Right lobe of liver (tissue), 6 donors: ENCODE results near the gene SYCE1L. TPM values are rescaled to one million over a fixed set of nuclear protein-coding genes. Genes with fewer than 3 reads are reported as not detected.
"Not testable (repeated sequence)": the region's sequence is repeated elsewhere in the genome, so short reads cannot be mapped to it uniquely, and the experiment has no call there.

ENCODE experiments used
- ATAC-seq, 4 donors: fragments of 200-7000 bp; cut with Tn5 transposase; one replicate each; pipeline ENCODE4 v1.9.1; 2020; ENCODE audit warnings: mild to moderate bottlenecking in 4 of 4, moderate library complexity in 4 of 4
- DNase-seq, 3 donors: peaks; one replicate each; pipeline ENCODE4 v3.0.0-alpha.2; 2020
- H3K27ac ChIP-seq, 3 donors: fragments of 200-600 bp; one replicate each; pipeline ENCODE4 v1.8.0; 2022
- H3K27me3 ChIP-seq, 2 donors: fragments of 200-600 bp; one replicate each; pipeline ENCODE4 v1.8.0; 2022
- H3K36me3 ChIP-seq, 4 donors: fragments of 200-600 bp; sonication (generic) in 1 of 4; one replicate each; pipeline versions ENCODE4 v1.5.1 to v1.8.0; 2017 to 2022; ENCODE audit warnings: control low read depth in 1 of 4
- H3K4me1 ChIP-seq, 4 donors: fragments of 200-600 bp; sonication (generic) in 1 of 4; one replicate each; pipeline versions ENCODE4 v1.5.1 to v1.8.0; 2017 to 2022; ENCODE audit warnings: control low read depth in 1 of 4
- H3K4me3 ChIP-seq, 3 donors: fragments of 200-600 bp; one replicate each; pipeline ENCODE4 v1.8.0; 2022
- H3K9me3 ChIP-seq, 4 donors: fragments of 200-600 bp; sonication (generic) in 1 of 4; one replicate each; pipeline versions ENCODE4 v1.5.1 to v1.8.0; 2017 to 2022; ENCODE audit warnings: control low read depth in 1 of 4
- CTCF ChIP-seq, 4 donors: fragments of 200-600 bp in 3 of 4; fragments of 450-650 bp in 1 of 4; IDR thresholded peaks; one replicate each; pipeline versions ENCODE4 v1.5.1 to v1.8.0; 2016 to 2022; ENCODE audit warnings: antibody characterized with exemption in 4 of 4, mild to moderate bottlenecking in 2 of 4
- POLR2A ChIP-seq: fragments of 450-650 bp; IDR thresholded peaks from one replicate; pipeline ENCODE4 v1.6.1; 2017; ENCODE audit warnings: antibody characterized with exemption, mild to moderate bottlenecking
- WGBS: methylation state at CpG from one replicate; pipeline ENCODE4 v1.1.6; 2018; ENCODE audit warnings: low coverage, low lambda C conversion rate; ENCODE audit not compliant: insufficient coverage; ENCODE audit errors: missing lambda C conversion rate; 5-methylcytosine and 5-hydroxymethylcytosine counted together
- intact Hi-C, 2 donors: fragments of 100-400 bp; cut with DNase I; formaldehyde crosslinking; loops; one replicate each; pipeline versions ENCODE4 v1.11.2 to v1.14.1; 2022
- long read RNA-seq: library from polyadenylated mRNA; unstranded; transcript quantifications from one replicate; pipeline ENCODE4 v2.0.0, GENCODE V29; 2019
- total RNA-seq, 6 experiments: library from RNA; depleted of rRNA in 2 of 6; stranded (reverse); fragments of >200 nt in 2 of 6; fragmentation: NEBNext Ultra II Directional in 3 of 6; extraction: Animal tissue kit (Norgen Biotek cat#: 25700) in 3 of 6; gene quantifications; one replicate each; pipeline versions ENCODE4 v1.1.0 to v1.2.4, GENCODE V29; 2016 to 2023
- donor health status: DM: no; HTN: yes; CAD: no.
- donor health status: DM: no; HTN: no; CAD: no.
- donor health status: DM: no; HTN: no; CAD: no.
- donor health status: DM: no; HTN: yes; CAD: no.
- donor health status: DM: no; HTN: yes; CAD: no.

SYCE1L gene
- 1 to 10 TPM in 5 of 6 experiments, not detected in 1; 1.1 to 2.2 (median 1.4) TPM for total RNA-seq
- long read RNA-seq, partial matches to known transcripts = 1 of 1 reads
- long read RNA-seq, other reads (novel, unspliced or antisense) = 0 of 1 reads

DNA sequence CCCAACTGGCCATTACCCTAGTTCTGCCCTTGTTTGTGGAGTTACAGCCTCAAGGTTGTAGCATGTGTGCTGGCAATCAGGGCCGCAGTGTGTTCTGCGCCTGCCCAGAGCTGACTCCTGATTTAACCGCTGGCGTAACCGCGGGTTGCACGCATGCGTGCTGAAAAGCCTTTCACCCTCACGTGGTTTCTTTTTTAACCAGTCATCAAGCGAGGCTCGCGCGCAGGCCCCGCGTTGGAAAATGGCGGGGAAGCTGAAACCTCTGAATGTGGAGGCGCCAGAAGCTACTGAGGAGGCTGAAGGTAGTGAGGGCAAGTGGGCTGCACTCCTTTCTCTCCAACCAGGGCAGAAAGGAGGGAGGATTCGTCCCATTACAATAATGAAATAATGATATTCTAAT lies at the start of gene SYCE1L:
SYCE1L (plus strand) TSS at position 198 of the 400 bp plus-strand sequence; CDS start at position 242, 44 bp downstream.
- H3K4me1 ChIP-seq = no peaks in the 10 kb centered on the region
- peaks cover 0 to 3% (median 0%) of the 10 kb centered on the region in 4 donors for H3K9me3 ChIP-seq
- H3K27ac ChIP-seq = no peak within 1 kb of the TSS
- TF ChIP-seq POLR2A = no peak
- TF ChIP-seq CTCF (IDR thresholded peaks at IDR 0.05) = no peak
- no peak within 1 kb of the TSS for H3K4me3 ChIP-seq
- intact Hi-C loops = no loop called here
- ATAC-seq = no peak
- DNase-seq = no peak
- 94% methylated on average over 18 of the region's 18 CpGs for WGBS
- no peaks in the 10 kb centered on the region for H3K27me3 ChIP-seq
- peaks cover 0 to 53% (median 17%) of the 10 kb centered on the region in 4 donors for H3K36me3 ChIP-seq

- DNase-seq (no peak), ATAC-seq (no peak)
- Histone ChIP-seq H3K9me3 (no peaks in the 10 kb centered on the region), H3K27me3 (no peaks in the 10 kb centered on the region), H3K4me3 (no peak overlapping the region), H3K36me3 (no peaks in the 10 kb centered on the region), H3K4me1 (no peaks in the 10 kb centered on the region), H3K27ac (no peak overlapping the region)
- WGBS = 35% methylated on average over 2 of the region's 3 CpGs
- TF ChIP-seq POLR2A = no peak
- TF ChIP-seq CTCF (IDR thresholded peaks at IDR 0.05) = no peak
- intact Hi-C loops = no loop called here
Measured at GRCh38 chr16:77157346-77158058, 41.7 kb upstream of the SYCE1L start.

DNA sequence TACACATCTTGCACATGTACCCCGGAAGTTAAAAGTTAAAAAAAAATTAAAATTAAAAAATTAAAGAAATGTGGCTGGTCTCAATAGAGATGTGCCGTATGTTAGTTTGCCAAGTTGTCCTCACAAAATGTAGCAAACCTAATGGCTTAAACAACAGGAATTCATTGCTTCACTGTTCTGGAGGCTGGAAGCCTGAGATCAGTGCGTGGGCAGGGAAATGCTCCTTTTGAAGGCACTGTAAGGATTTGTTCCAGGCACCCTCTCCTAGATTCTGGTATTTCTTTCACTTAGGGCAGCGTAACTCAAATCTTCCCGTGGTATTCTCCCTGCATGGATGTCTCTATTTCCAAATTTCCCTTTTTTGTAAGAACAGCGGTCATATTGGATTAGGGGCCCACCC lies 40.9 kb upstream of the SYCE1L start:
- no peak for DNase-seq
- Histone ChIP-seq H3K9me3 (no peaks in the 10 kb centered on the region), H3K4me1 (no peaks in the 10 kb centered on the region), H3K27me3 (no peaks in the 10 kb centered on the region), H3K27ac (no peak overlapping the region), H3K36me3 (no peaks in the 10 kb centered on the region), H3K4me3 (no peak overlapping the region)
- 75% methylated on average over 6 of the region's 6 CpGs for WGBS
- intact Hi-C loops = no loop called here
- no peak for ATAC-seq
- TF ChIP-seq POLR2A (no peak), CTCF (IDR thresholded peaks at IDR 0.05) (no peak)

DNA sequence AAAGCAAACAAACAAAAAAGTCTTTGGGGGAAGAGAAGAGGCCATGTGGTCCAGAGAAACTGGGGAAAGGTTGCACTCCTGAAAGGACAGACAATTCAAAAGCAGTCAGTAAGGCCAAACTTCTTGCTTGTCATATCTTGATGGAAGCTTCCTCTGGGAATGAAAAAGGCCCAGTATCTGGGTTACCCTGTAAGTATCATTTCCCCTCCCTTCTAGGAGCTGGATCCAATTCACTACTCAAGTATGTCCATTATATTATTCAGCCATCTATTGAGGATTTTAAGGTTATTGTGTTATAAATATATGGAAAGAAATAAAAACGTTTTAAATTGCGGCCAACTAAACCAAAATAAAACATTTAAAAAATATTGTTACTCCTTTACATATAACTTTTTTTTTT lies 34.2 kb upstream of the SYCE1L start:
- ATAC-seq (no peak), DNase-seq (no peak)
- no peak overlapping the region for H3K4me3 ChIP-seq
- TF ChIP-seq POLR2A (no peak), CTCF (IDR thresholded peaks at IDR 0.05) (no peak)
- WGBS = 84% methylated on average over 2 of the region's 2 CpGs
- H3K27ac ChIP-seq = no peak overlapping the region
- no peaks in the 10 kb centered on the region for H3K27me3 ChIP-seq
- intact Hi-C loops = loop anchor here in 1 of 2 donors (10.0 kb wide), 1 partner anchor 1370 kb away; no protein-coding TSS in a partner anchor
- no peaks in the 10 kb centered on the region for H3K36me3 ChIP-seq
- no peaks in the 10 kb centered on the region for H3K9me3 ChIP-seq
- no peaks in the 10 kb centered on the region for H3K4me1 ChIP-seq

DNA sequence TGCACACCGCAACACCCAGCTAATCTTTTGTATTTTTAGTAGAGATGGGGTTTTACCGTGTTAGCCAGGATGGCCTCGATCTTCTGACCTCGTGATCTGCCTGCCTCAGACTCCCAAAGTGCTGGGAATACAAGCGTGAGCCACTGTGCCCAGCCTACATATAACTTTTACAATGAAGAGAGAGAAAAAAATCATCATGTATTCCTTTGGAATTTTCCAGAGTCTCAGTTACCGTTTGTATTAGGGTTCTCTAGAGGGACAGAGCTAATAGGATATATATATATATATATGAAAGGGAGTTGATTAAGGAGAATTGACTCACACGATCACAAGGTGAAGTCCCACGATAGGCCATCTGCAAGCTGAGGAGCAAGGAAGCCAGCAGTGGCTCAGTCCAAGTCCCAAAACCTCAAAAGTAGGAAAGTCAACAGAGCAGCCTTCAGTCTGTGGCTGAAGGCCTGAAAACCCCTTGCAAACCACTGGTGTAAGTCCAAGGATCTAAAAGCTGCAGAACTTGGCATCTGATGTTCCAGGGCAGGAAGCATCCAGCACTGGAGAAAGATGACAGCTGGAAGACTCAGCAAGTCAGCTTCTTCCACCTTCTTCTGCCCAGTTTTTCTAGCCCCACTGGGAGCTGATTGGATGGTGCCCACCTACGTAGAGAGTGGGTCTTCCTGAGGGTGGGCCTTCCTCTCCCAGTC lies 33.5 kb upstream of the SYCE1L start:
- not testable (repeated sequence) for ATAC-seq, H3K27me3 ChIP-seq, H3K4me3 ChIP-seq, H3K9me3 ChIP-seq, H3K4me1 ChIP-seq, DNase-seq, H3K27ac ChIP-seq, H3K36me3 ChIP-seq
- 63% methylated on average over 9 of the region's 9 CpGs for WGBS
- intact Hi-C loops = loop anchor here in 1 of 2 donors (10.0 kb wide), 1 partner anchor 1371 kb away; no protein-coding TSS in a partner anchor
